ENCODE data around the gene SUPT20HL1. TPM values are rescaled to one million over a fixed set of nuclear protein-coding genes. Genes with fewer than 3 reads are reported as not detected.

Gene SUPT20HL1
- total RNA-seq, 1 donor from 2014 or later = not detected

DNA sequence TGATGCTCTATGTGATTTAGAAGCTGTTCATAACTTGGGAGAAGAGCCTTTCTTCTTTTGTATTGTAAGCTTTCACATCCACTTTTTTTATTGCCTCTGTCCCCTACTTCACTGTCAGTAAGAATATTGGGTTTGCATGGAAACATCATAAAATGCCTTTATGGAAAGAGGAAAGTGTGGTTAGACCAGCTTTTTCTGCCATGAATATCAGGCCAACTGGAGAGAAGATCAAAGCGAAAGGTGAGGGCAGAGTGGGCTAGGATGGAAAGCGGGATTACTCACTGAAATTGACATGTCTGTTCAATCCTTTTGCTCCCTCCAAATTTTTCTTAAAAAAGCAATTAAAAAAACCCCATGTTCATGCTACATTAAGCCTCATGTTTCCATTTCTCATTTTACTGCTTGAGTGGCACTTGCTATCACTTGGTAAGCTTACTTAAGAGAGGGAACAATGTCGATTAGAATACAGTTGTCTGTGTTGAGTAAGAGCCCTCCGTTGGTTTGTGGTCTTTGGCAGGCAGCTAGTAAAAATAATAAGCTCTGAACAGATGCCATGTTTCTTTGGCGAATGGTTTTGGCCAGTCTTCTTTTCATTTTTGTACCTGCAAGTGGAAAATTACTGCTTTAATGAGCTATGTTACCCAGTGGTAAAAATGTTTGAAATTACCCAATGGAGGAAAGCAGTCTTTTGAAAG, 35.9 kb downstream of the SUPT20HL1 start:
- DNase-seq (ENCODE audit: low read depth, low spot score) = no peak

DNA sequence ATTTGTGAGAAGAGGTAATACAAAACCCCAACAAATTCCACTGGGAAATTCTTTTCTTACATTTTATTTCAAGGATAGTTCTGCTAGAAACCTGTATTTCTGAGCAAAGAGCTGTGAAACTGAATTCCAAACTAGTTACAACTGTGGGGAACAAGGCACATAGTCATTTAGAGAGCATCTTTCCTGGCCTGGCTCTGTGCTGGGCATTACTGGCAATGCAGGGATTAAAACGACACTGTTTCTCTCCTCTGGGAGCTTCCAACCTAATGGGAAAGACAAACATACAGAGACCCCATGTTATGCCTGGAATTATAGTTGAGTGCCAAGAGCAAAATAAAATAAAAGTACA, 36.5 kb downstream of the SUPT20HL1 start:
- DNase-seq (ENCODE audit: low read depth, low spot score) = no peak

DNA sequence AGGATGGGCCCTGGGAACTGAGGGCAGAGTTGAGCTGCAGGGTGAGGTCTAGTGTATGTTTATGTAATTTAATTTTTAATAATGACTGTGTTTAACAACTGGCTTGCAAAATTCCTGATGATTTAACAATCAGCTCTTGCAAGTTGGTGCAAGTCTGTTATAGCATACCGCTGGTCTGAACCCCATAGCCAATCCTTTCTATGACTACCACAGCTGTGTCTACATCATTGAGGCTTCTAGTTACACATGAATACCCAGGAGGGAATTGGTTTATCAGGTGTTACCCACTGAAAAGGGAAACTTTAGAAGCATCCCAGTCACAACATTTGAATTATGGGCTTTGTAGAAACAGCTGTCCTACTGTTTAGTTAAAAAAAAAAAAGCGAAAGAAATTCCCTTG, 38.3 kb downstream of the SUPT20HL1 start:
- no peak for DNase-seq (ENCODE audit: low read depth, low spot score)

DNA sequence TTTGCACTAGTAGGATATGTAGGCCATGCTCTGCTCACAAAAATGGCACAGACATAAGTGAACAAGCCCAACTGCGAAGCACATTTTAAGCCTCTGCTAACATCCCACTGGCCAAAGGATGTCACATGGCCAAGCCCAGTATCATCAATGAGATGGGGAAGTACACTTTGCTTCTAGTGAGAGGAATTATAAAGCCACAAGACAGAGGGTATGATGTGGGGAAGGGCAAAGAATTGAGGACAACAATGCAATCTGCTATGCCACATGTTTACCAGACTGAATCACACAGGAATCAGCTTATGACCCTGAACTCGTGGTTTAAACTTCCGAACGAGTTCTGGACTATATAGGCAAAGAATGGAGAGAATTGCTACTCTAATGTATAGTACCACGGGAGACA, 39.1 kb downstream of the SUPT20HL1 start:
- DNase-seq (ENCODE audit: low read depth, low spot score) = no peak

DNA sequence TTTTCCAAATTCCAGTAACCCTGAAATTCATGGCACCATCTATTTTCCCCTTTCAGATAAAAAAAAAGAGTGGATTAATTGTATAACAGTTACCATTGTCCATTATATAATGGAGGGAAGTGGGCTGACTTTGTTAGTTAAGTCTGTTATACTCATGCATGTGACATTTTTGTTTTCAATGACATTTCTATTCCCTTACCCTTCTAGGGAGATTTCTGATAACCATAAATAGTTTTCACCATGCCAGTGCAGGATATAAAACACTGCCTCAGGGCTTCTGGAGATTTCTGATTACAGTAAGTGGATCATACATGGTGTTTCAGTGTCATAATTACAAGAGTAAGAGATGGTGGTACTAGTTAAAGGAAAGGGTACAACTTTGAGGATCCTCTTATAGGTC, 45.5 kb downstream of the SUPT20HL1 start:
- no peak for DNase-seq (ENCODE audit: low read depth, low spot score)

Other genes starting within 250 kb of the SUPT20HL1 start
- gene ZFX, start 210.9 kb upstream of the SUPT20HL1 start, total RNA-seq = 33.0 and 47.5 TPM in 2 replicates
- not detected in 2 replicates for gene SUPT20HL2, start 46.6 kb upstream of the SUPT20HL1 start, total RNA-seq
- 7.2 and 11.0 TPM in 2 replicates for gene PDK3, start 104.6 kb downstream of the SUPT20HL1 start, total RNA-seq

All from pulmonary artery endothelial cell (primary cell).